Measurements from ENCODE around the gene SH3RF1. TPM values are rescaled to one million over a fixed set of nuclear protein-coding genes. Genes with fewer than 3 reads are reported as not detected.

The SH3RF1 gene
- total and polyA plus RNA-seq, 2 of the 13 experiments (the other 11 are each of a cell fraction or from before 2014, with no cell fraction given) = 3.1 to 3.2 TPM

GRCh38 chr4:169267070-169267469 lies 3.7 kb downstream of the SH3RF1 start:
- DNase-seq (ENCODE audit: low spot score) (no peak), ATAC-seq (no peak), FAIRE-seq (no peak)
- no peaks in the 10 kb centered on the region for H3K9me3 ChIP-seq (ENCODE audit: low read length)
- BruUV-seq (replicated peaks) = no TSS peak
- no peak overlapping the region for H3K27ac ChIP-seq (ENCODE audit: extremely low read length, insufficient read depth, low read length)
- H3K4me3 ChIP-seq (replicated peaks in 1 of 3; ENCODE audit: insufficient read depth in 1 of 3, low read depth in 2 of 3, low read length in 3 of 3) = peak overlapping the region in 2 of 3 experiments; percentile 11 to 13; a peak in 1 of 6 replicates
- no peak overlapping the region for H3K9ac ChIP-seq (ENCODE audit: insufficient read depth, low read depth, low read length)
- H2AFZ ChIP-seq (ENCODE audit: low read length) = no peak overlapping the region
- no peaks in the 10 kb centered on the region for H4K20me1 ChIP-seq (ENCODE audit: insufficient read depth, low read length)
- 9% methylated on average over 1 of the region's 1 CpG for WGBS (ENCODE audit: low lambda C conversion rate)
- intact Hi-C loops (cut with micrococcal nuclease; ENCODE audit: unreplicated experiment) (loop anchor here (5.0 kb wide), 1 partner anchor 185 kb away; no protein-coding TSS in a partner anchor), in situ Hi-C loops (cut with HindIII; ENCODE audit: extremely low pct_ligation_motif_present, low pct_unique_long_range_greater_than_20kb) (no loop called here)
- H3K4me2 ChIP-seq (ENCODE audit: low read depth, low read length) = peak overlapping the region; percentile 25
- peaks cover 58% of the 10 kb centered on the region for H3K4me1 ChIP-seq (ENCODE audit: insufficient read depth, low read length)
- peaks cover 4 to 5% of the 10 kb centered on the region in 2 experiments; a peak in 3 of 5 replicates for H3K36me3 ChIP-seq (replicated peaks in 1 of 2; ENCODE audit: control insufficient read depth in 1 of 2, insufficient read depth in 2 of 2, low read length in 2 of 2)
- ChIA-PET POLR2A (no interaction called here), CTCF (ENCODE audit: low intra/inter-chr PET ratio, low total read pairs) (no interaction called here)
- peaks cover 24% of the 10 kb centered on the region for H3K79me2 ChIP-seq (ENCODE audit: insufficient read depth, low read length)
- H3K27me3 ChIP-seq (ENCODE audit: control insufficient read depth in 1 of 2, insufficient read depth in 2 of 2, low read length in 2 of 2) = peaks cover 0 to 4% of the 10 kb centered on the region in 2 experiments; a peak in 1 of 5 replicates
- TF ChIP-seq TEAD3 (CRISPR knock-in tag; optimal IDR thresholded peaks at IDR 0.05; ENCODE audit: borderline replicate concordance) (peak; percentile 56), AHDC1 (CRISPR knock-in tag; IDR thresholded peaks at IDR 0.05; ENCODE audit: borderline replicate concordance) (no peak), ZNF572 (CRISPR knock-in tag; IDR thresholded peaks at IDR 0.05) (no peak), FOXP4 (CRISPR knock-in tag; IDR thresholded peaks at IDR 0.05) (no peak; the same call in 1 of the 2 replicates), FOXA3 (CRISPR knock-in tag; IDR thresholded peaks at IDR 0.05) (peak; percentile 25; the same call in 1 of the 2 replicates), MIXL1 (CRISPR knock-in tag; IDR thresholded peaks at IDR 0.05) (no peak), FOXP1 (IDR thresholded peaks at IDR 0.05) (no peak), FOXP1 (CRISPR knock-in tag; IDR thresholded peaks at IDR 0.05) (0 out of 2 replicates have a peak, but pooled peaks have one; percentile 24), ZEB1 (IDR thresholded peaks at IDR 0.05; ENCODE audit: insufficient replicate concordance, low read depth) (peak; percentile 54), FOXA1 (IDR thresholded peaks at IDR 0.05) (no peak), FOXA1 (CRISPR knock-in tag; IDR thresholded peaks at IDR 0.05) (peak; percentile 60), HMGXB4 (CRISPR knock-in tag; IDR thresholded peaks at IDR 0.05; ENCODE audit: borderline replicate concordance in 1 of 2, low read depth in 1 of 2) (no peak)

Measured in HepG2 (cell line).